HG03103 (cell line): Measurements from ENCODE around the gene NTM.

ENCODE experiments used
- ATAC-seq: cut with Tn5 transposase; IDR thresholded peaks from one replicate; pipeline ENCODE4 v1.9.1; 2021; ENCODE audit warnings: low read depth; ENCODE audit not compliant: unreplicated experiment

Gene NTM

GRCh38 chr11:132196928-132197327 lies 826.5 kb downstream of the NTM start:
- no peak for ATAC-seq

GRCh38 chr11:132200353-132200936 lies 830.0 kb downstream of the NTM start:
- ATAC-seq, result no peak

GRCh38 chr11:132202621-132203020 lies 832.2 kb downstream of the NTM start:
- ATAC-seq, result no peak

GRCh38 chr11:132205006-132205405 lies 834.6 kb downstream of the NTM start:
- no peak for ATAC-seq

GRCh38 chr11:132205496-132205895 lies 835.1 kb downstream of the NTM start:
- no peak for ATAC-seq

GRCh38 chr11:132206993-132207392 lies 836.6 kb downstream of the NTM start:
- no peak for ATAC-seq

GRCh38 chr11:132208477-132209055 lies 838.2 kb downstream of the NTM start:
- ATAC-seq, result no peak

- no peak for ATAC-seq
Measured at GRCh38 chr11:132211479-132211878, 841.1 kb downstream of the NTM start.

- no peak for ATAC-seq
Measured at GRCh38 chr11:132217856-132218255, 847.4 kb downstream of the NTM start.

GRCh38 chr11:132220474-132220873 lies 850.1 kb downstream of the NTM start:
- ATAC-seq, result no peak

- ATAC-seq, result no peak
Measured at GRCh38 chr11:132222345-132222744, 851.9 kb downstream of the NTM start.

- no peak for ATAC-seq
Measured at GRCh38 chr11:132226522-132226921, 856.1 kb downstream of the NTM start.

GRCh38 chr11:132228746-132229325 lies 858.4 kb downstream of the NTM start:
- no peak for ATAC-seq

GRCh38 chr11:132231656-132232347 lies 861.4 kb downstream of the NTM start:
- no peak for ATAC-seq

- no peak for ATAC-seq
Measured at GRCh38 chr11:132234878-132235277, 864.5 kb downstream of the NTM start.

- no peak for ATAC-seq
Measured at GRCh38 chr11:132237781-132238180, 867.4 kb downstream of the NTM start.

GRCh38 chr11:132238331-132238866 lies 868.0 kb downstream of the NTM start:
- ATAC-seq, result no peak

- ATAC-seq, result no peak
Measured at GRCh38 chr11:132240374-132240773, 870.0 kb downstream of the NTM start.

GRCh38 chr11:132242632-132243031 lies 872.2 kb downstream of the NTM start:
- no peak for ATAC-seq

- ATAC-seq, result no peak
Measured at GRCh38 chr11:132244846-132245245, 874.4 kb downstream of the NTM start.
